IPS-11a (cell line): ENCODE results near the gene CACNB4.

ENCODE experiments used
- H3K4me3 ChIP-seq: one replicate; pipeline ENCODE4 v1.5.1; 2013; ENCODE audit warnings: low read depth, low read length, control low read depth

CACNB4 gene

DNA sequence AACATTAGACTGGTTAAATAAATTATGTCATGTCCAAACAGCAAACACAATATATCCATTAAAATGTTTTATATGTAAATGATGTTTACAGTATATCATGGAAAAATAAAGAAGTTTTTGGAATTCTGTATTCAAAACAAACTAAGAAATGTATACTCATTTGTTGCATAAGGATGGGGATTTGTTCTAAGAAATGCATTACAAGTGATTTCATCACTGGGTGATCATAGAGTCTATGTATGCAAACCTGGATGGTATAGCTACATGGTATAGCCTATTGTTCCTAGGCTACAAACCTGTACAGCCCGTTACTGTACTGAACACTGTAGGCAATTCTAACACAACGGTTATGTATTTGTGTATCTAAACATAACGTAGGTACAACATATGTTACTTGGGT lies 305.7 kb downstream of the CACNB4 start:
- H3K4me3 ChIP-seq = no peak overlapping the region

DNA sequence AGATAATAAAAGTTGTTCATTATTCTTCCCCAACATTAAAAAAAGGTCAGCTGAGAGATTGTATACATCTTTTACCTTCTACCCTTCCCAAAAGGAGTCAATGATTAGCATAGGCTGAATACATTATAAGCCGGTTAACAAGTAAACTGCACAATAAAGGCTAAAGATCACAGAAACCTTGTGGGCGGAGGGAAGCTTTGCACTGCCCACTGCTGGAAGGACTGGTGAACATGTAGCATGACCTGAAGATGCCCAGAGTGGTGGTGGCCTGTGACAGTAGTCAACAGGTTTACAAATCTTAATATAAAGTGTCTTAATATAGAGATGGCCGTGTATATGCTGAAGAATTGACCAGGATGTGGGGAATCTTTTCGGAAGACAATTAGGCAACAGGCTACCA lies 306.3 kb downstream of the CACNB4 start:
- no peak overlapping the region for H3K4me3 ChIP-seq

DNA sequence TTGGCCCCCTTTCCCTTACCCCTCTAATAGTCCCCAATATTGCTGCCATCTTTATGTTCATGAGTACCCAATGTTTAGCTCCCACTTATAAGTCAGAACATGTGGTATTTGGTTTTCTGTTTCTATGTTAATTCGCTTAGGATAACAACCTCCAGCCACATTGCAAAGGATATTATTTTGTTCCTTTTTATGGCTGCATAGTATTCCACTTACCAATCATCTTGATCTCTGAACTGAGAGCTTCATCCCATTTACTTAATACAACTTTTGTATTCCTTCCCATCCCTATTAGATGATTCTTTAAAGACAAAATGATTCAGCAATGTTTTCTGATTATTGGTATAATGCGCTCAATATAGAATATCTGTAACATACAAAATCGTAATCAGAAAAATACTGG lies 307.3 kb downstream of the CACNB4 start:
- no peak overlapping the region for H3K4me3 ChIP-seq

DNA sequence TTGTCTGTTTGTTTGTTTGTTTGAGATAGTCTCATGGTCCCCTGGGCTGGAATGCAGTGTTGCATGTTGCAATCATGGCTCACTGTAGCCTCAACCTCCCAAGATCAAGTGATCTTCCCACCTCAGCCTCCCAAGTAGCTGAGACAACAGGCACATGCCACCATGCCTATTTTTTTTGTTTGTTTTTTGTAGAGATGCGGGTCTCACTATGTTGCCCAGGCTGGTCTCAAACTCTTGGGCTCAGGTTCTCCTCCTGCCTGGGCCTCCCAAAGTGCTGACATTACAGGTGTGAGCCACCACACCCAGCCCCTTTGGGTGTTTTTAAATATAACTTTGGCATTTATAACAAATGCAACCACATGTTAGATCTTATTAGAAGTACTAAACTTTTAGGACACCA lies 308.2 kb downstream of the CACNB4 start:
- H3K4me3 ChIP-seq = no peak overlapping the region

DNA sequence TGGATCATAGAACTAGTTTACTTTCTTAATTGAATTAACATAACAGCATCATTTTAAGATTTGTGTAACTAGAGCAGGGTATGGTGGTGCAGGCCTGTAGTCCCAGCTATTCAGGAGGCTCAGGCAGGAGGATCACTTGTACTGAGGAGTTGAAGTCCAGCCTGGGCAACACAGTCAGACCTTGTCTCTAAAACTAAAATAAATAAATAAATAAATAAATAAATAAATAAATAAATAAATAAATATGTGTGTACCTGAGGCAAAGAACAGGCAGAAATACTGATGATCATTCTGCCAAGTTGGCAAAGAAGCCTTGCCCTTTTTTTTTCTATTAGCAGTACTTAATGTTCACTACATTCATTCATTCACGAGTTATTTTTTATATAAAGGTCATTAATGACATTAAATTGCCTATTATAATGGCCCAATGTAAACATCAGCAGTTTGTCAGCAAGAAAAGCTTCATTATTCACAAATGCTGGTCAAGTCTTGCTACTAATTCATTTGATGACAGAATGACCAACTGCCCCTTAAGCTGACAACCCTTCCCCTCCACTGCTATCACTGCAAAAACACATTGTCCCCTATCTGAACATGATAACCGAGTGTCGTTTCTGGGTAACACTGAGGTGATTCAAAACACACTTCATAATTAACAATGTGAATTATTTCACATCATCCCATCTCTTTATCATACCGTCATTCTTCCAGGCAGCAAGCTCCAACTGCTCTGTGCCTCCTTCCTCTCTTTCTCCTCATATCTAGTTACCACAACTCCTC lies 309.6 kb downstream of the CACNB4 start:
- H3K4me3 ChIP-seq = no peak overlapping the region

DNA sequence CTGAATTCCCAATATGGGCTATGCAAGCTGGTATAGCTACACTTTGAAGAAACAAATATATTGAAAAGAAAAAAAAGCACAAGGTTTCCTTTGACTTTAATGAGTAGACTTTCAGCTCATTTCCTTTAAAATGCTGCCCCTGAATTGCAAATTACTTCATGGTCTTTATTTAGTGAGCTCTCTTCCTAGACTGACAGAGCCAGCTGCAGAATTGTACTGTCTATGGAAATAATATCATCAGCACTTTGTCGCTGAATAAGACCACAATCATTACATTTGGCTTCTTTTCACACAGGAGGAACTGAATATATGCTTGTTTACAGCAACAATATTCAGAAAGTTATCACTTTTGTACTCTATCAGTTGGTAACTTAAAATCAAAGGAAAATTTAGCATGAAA lies 312.4 kb downstream of the CACNB4 start:
- H3K4me3 ChIP-seq = no peak overlapping the region

DNA sequence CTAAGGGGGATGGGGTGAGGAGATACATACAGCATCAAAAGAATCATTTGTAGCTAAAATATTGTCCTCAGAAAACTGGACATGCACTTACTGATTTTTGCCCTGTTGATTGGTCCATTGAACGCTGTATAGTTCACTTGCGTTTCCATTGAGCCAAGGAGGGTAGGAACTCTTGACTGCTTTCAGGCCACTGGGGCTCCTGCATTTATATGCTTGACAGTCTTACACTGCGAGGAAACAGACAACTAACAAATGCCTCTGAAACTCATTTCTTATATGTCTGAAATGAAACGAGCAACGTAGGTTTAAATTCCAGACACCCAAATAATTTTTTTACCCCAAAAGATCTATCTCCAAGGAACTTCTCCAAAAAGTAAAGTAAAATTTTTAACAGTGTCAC lies 312.8 kb downstream of the CACNB4 start:
- no peak overlapping the region for H3K4me3 ChIP-seq

DNA sequence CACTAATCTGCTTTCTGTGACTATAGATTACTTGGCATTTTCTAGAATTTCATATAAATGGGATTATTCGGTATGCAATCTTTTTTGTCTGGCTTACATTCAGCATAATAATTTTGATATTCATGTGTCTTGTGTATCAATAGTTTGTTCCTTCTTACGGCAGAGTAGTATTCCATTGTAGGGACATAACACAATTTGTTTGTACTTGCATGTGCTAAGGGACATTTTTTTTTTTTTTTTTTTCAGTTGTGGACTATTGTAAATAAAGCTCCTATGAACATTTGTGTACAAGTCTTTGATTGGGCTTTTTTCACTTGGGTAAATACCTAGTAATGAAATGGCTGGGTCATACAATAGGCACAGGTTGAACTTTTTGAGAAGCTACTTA lies 315.7 kb downstream of the CACNB4 start:
- H3K4me3 ChIP-seq = no peak overlapping the region
